Stomach (tissue), 9 donors: ENCODE data around the gene CUX1. TPM values are rescaled to one million over a fixed set of nuclear protein-coding genes. Genes with fewer than 3 reads are reported as not detected.

Experiments used
- DNase-seq, 2 donors: peaks; one replicate each; pipeline versions ENCODE4 v3.0.0 to v3.0.0-alpha.2; 2013 to 2019
- H3K27ac ChIP-seq, 5 donors: fragments of 200-600 bp in 4 of 5; sonication (generic) in 4 of 5; one replicate each; pipeline ENCODE4 v1.5.1; 2013 to 2019; ENCODE audit warnings: mild to moderate bottlenecking in 1 of 5, moderate library complexity in 1 of 5
- H3K27me3 ChIP-seq, 3 donors: fragments of 200-600 bp; sonication (generic); one replicate each; pipeline ENCODE4 v1.5.1; 2017 to 2019; ENCODE audit warnings: mixed run types in 1 of 3
- H3K36me3 ChIP-seq, 4 donors: fragments of 200-600 bp; sonication (generic); 1 replicate in 3 of 4; 2 replicates in 1 of 4; pipeline ENCODE4 v1.5.1; 2016 to 2019
- H3K4me1 ChIP-seq, 4 donors: fragments of 200-600 bp; sonication (generic); one replicate each; pipeline ENCODE4 v1.5.1; 2016 to 2019
- H3K4me3 ChIP-seq, 4 donors: fragments of 200-600 bp; sonication (generic) in 3 of 4; one replicate each; pipeline ENCODE4 v1.5.1; 2016 to 2019; ENCODE audit warnings: mild to moderate bottlenecking in 1 of 4
- H3K9me3 ChIP-seq, 4 donors: fragments of 200-600 bp; sonication (generic); one replicate each; pipeline ENCODE4 v1.5.1; 2016 to 2019
- EP300 ChIP-seq: sonication (generic); formaldehyde crosslinking; IDR thresholded peaks from one replicate; pipeline ENCODE4 v1.6.1; 2017; ENCODE audit warnings: antibody characterized with exemption
- POLR2A ChIP-seq, 4 donors: fragments of 450-650 bp; IDR thresholded peaks; one replicate each; pipeline ENCODE4 v1.6.1; 2016; ENCODE audit warnings: antibody characterized with exemption in 4 of 4, control low read depth in 2 of 4, mild to moderate bottlenecking in 1 of 4, moderate library complexity in 1 of 4
- POLR2AphosphoS5 ChIP-seq, 3 donors: sonication (generic); formaldehyde crosslinking; IDR thresholded peaks; one replicate each; pipeline ENCODE4 v1.6.1; 2016; ENCODE audit warnings: antibody characterized with exemption in 3 of 3
- WGBS, 5 donors: extraction: QIAGEN DNeasy Blood & Tissue Kit in 3 of 5; methylation state at CpG; one replicate each; pipeline versions ENCODE4 v1.1.5 to v1.1.7; 2013 to 2018; 5-methylcytosine and 5-hydroxymethylcytosine counted together
- intact Hi-C: fragments of 100-400 bp; cut with DNase I; formaldehyde crosslinking; loops from one replicate; pipeline ENCODE4 v1.15.1; 2023; ENCODE audit warnings: low total_unique reads
- polyA plus RNA-seq, 3 donors: library from polyadenylated mRNA; stranded (reverse); fragments of 200-250 nt; gene quantifications; one replicate each; pipeline ENCODE4 v1.2.3, GENCODE V29; 2013
- total RNA-seq, 5 donors: library from RNA; depleted of rRNA; stranded (reverse); fragments of >200 nt; gene quantifications; one replicate each; pipeline versions ENCODE4 v1.1.0 to v1.2.3, GENCODE V29; 2014 to 2016
- TF ChIP-seq, protein P1 (sequence below), 7 experiments: fragments of 450-650 bp in 4 of 7; fragments of 200-600 bp in 3 of 7; sonication (generic) in 3 of 7; IDR thresholded peaks; one replicate each; pipeline ENCODE4 v1.5.1; 2016 to 2019; ENCODE audit warnings: antibody characterized with exemption in 7 of 7, control low read depth in 2 of 7, mild to moderate bottlenecking in 1 of 7
- donor health status: healthy with polysubstance abuse.
- donor health status: Bipolar disorder and iron deficiency.
- donor health status: healthy.

The CUX1 gene
- total and polyA plus RNA-seq, 8 donors: 24.7 to 201 (median 54.7) TPM

DNA sequence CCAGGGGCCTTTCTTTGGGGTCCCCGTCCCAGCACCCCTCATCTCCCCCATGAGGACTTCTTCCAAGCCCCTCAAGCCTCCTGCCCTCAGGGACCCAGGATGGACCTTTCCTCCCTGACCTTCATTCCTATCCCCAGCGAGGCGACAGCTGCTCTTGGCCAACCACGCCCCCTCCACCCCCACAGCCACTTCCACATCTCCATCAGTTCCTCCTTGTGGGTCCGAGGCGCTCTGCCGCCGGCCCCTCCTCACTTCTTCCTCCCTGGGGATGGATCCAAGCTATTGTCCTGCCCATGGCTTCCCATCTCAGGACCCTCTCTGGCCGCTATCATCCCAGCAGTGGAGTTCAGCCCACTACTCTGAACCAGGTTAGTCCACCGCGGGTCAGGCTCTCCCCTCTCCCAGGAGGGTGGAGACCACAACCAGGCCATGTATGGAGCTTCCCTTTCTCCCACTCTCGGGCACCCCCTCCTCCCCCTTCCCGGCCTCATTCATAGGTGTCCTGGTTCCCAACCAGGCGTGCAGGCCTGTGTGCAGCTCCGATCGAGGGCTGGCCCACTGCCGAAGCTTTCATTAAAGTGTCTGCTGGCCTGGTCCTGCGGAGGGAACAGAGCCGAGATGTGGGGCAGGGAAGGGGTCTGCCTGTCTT lies 467.6 kb downstream of the CUX1 start:
- Histone ChIP-seq H3K9me3 (no peaks in the 10 kb centered on the region), H3K27me3 (peaks cover 0 to 7% (median 0%) of the 10 kb centered on the region in 3 donors), H3K36me3 (no peaks in the 10 kb centered on the region), H3K27ac (peak overlapping the region in 4 of 5 donors; percentile 84 to 91 (median 90)), H3K4me3 (peak overlapping the region in 3 of 4 donors; percentile 17 to 80 (median 77)), H3K4me1 (peaks cover 14 to 40% (median 31%) of the 10 kb centered on the region in 4 donors)
- TF ChIP-seq, protein P1, sequence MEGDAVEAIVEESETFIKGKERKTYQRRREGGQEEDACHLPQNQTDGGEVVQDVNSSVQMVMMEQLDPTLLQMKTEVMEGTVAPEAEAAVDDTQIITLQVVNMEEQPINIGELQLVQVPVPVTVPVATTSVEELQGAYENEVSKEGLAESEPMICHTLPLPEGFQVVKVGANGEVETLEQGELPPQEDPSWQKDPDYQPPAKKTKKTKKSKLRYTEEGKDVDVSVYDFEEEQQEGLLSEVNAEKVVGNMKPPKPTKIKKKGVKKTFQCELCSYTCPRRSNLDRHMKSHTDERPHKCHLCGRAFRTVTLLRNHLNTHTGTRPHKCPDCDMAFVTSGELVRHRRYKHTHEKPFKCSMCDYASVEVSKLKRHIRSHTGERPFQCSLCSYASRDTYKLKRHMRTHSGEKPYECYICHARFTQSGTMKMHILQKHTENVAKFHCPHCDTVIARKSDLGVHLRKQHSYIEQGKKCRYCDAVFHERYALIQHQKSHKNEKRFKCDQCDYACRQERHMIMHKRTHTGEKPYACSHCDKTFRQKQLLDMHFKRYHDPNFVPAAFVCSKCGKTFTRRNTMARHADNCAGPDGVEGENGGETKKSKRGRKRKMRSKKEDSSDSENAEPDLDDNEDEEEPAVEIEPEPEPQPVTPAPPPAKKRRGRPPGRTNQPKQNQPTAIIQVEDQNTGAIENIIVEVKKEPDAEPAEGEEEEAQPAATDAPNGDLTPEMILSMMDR (IDR thresholded peaks at IDR 0.05): no peak
- no peak for TF ChIP-seq POLR2AphosphoS5 (IDR thresholded peaks at IDR 0.05)
- no peak for TF ChIP-seq EP300
- 47 to 66% (median 56%) methylated on average over 16 to 19 of the region's 19 CpGs for WGBS, 5 donors
- intact Hi-C loops: loop anchor here (5.0 to 10.0 kb wide), 2 partner anchors 107 to 180 kb away; partner anchors contain the start of genes ALKBH4 and LRWD1
- DNase-seq: peak in 1 of 2 donors; percentile 45

- intact Hi-C loops: loop anchor here (10.0 kb wide), 1 partner anchor 179 kb away; the partner anchor contains the start of genes ALKBH4 and LRWD1
- peaks cover 14 to 40% (median 31%) of the 10 kb centered on the region in 4 donors for H3K4me1 ChIP-seq
- H3K36me3 ChIP-seq: no peaks in the 10 kb centered on the region
- peak overlapping the region; percentile 73 to 91 (median 89) for H3K27ac ChIP-seq
- DNase-seq: no peak
- H3K27me3 ChIP-seq: peaks cover 0 to 7% (median 0%) of the 10 kb centered on the region in 3 donors
- H3K9me3 ChIP-seq: no peaks in the 10 kb centered on the region
- WGBS, 5 donors: 31 to 52% (median 38%) methylated on average over 12 to 19 of the region's 19 CpGs
- H3K4me3 ChIP-seq: peak overlapping the region; percentile 77 to 85 (median 78)
- TF ChIP-seq POLR2A (IDR thresholded peaks at IDR 0.05) (no peak), POLR2AphosphoS5 (IDR thresholded peaks at IDR 0.05) (no peak), EP300 (no peak)
- TF ChIP-seq, protein P1 (IDR thresholded peaks at IDR 0.05): no peak
Measured at GRCh38 chr7:102285540-102286236, 468.3 kb downstream of the CUX1 start.

DNA sequence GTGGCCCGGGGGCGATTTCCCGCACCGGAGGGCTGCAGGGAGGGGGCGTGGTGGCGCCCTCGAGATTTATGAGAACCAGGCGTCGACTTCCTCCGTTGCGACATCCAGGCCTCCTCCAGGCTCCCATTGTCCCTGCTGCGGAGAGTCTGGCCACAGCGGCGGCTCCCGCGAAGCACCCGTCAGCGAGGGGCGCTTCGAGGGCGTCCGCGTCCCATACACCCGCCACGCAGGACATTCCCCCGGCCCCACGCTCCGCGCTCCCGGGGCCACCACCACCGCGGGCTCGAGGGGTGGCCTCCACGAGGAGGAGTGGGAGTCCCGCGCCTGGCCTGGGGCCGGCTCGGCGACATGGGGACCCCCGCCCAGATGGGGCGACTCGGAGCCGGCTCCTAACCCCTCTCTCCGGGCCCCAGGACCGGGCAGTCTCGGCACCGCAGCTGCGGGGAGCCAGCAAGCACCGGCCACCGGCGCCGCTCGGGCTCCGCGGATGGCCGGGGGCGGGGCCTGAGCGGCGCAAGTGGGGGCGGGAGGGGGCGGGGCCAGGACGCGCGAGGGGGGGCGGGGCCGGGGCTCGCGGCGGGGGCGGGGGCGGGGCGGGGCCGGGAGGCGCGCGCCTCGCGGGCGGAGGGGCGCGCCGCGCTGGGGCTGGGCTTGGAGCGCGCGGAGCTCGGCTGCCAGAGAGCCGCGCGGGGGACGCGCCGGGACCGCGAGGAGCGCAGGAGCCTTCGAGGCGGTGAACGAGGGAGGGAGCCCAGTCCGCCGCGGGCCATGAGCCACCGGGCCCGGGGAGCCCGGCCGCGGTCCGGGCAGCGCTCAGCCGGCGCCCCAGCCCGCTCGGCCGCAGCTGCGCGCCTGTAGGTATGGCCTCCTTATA lies 469.0 kb downstream of the CUX1 start, which contains the start of gene SH2B2:
TSS of gene SH2B2 (plus strand) at position 632 of the 874 bp plus-strand sequence. CDS start 13,683 bp downstream, outside the sequence.
- Histone ChIP-seq H3K4me1 (peaks cover 14 to 40% (median 31%) of the 10 kb centered on the region in 4 donors), H3K36me3 (no peaks in the 10 kb centered on the region), H3K9me3 (no peaks in the 10 kb centered on the region), H3K27me3 (peaks cover 0 to 7% (median 0%) of the 10 kb centered on the region in 3 donors), H3K27ac (peak within 1 kb of the TSS; percentile 73 to 91 (median 89)), H3K4me3 (peak within 1 kb of the TSS; percentile 77 to 85 (median 78))
- intact Hi-C loops: loop anchor here (10.0 kb wide), 1 partner anchor 178 kb away; the partner anchor contains the start of genes ALKBH4 and LRWD1
- TF ChIP-seq EP300 (peak; percentile 48), POLR2A (IDR thresholded peaks at IDR 0.05) (no peak), POLR2AphosphoS5 (IDR thresholded peaks at IDR 0.05) (peak in 2 of 3 donors; percentile 55 to 68)
- 0 to 1% (median 1%) methylated on average over 25 to 114 of the region's 116 CpGs for WGBS, 5 donors
- peak; percentile 61 to 85 for DNase-seq

GRCh38 chr7:102287111-102287980 lies 469.9 kb downstream of the CUX1 start:
- WGBS, 5 donors: 0 to 1% (median 0%) methylated on average over 21 to 69 of the region's 69 CpGs
- DNase-seq: peak; percentile 57 to 66
- intact Hi-C loops: loop anchor here (10.0 kb wide), 1 partner anchor 177 kb away; the partner anchor contains the start of genes ALKBH4 and LRWD1
- Histone ChIP-seq H3K4me1 (peaks cover 14 to 40% (median 31%) of the 10 kb centered on the region in 4 donors), H3K27ac (peak overlapping the region in 4 of 5 donors; percentile 29 to 89 (median 54)), H3K36me3 (no peaks in the 10 kb centered on the region), H3K27me3 (peaks cover 0 to 14% (median 0%) of the 10 kb centered on the region in 3 donors), H3K4me3 (peak overlapping the region; percentile 77 to 85 (median 78)), H3K9me3 (no peaks in the 10 kb centered on the region)
- TF ChIP-seq, protein P1 (IDR thresholded peaks at IDR 0.05): no peak
- TF ChIP-seq EP300 (no peak), POLR2A (IDR thresholded peaks at IDR 0.05) (no peak)
